HepG2 (cell line): Measurements from ENCODE around the gene TTC4. TPM values are rescaled to one million over a fixed set of nuclear protein-coding genes. Genes with fewer than 3 reads are reported as not detected.

Experiments used
- ATAC-seq: fragments of 200-7000 bp; cut with Tn5 transposase; 3 replicates; pipeline ENCODE4 v1.9.1; 2020; ENCODE audit warnings: mild to moderate bottlenecking, moderate library complexity
- BruUV-seq: library from RNA; stranded (reverse); fragments of 400-500 nt; replicated peaks from 2 replicates; lab custom pipeline; 2021; lab: Mats Ljungman, UMichigan
- CTCF ChIA-PET: fragments of 300-600 bp; formaldehyde crosslinking; extraction: SDS; loops from one replicate; lab custom pipeline; 2021; ENCODE audit warnings: low total read pairs, inconsistent platforms, low intra/inter-chr PET ratio; lab: Yijun Ruan, JAX
- POLR2A ChIA-PET: fragments of 350-600 bp; sonication (Branson Sonifier 250); formaldehyde crosslinking; loops from one replicate; lab custom pipeline; 2020; ENCODE audit warnings: antibody characterized with exemption, inconsistent platforms; lab: Yijun Ruan, JAX
- DNase-seq: peaks from one replicate; pipeline ENCODE4 v3.0.0-alpha.2; 2015; ENCODE audit warnings: low spot score
- FAIRE-seq: peaks from 3 replicates; lab custom pipeline; 2011; peaks lifted over from hg19 to GRCh38; lab: Jason Lieb, UNC
- H2AFZ ChIP-seq: one replicate; pipeline ENCODE4 v1.6.1; 2011; ENCODE audit warnings: low read length, inconsistent platforms
- H3K27ac ChIP-seq: fragments of 300-600 bp; 3 replicates; pipeline ENCODE4 v1.8.0; 2011; ENCODE audit warnings: mixed run types, mild to moderate bottlenecking, mixed read lengths, low read length, inconsistent platforms; ENCODE audit not compliant: insufficient read depth; ENCODE audit errors: extremely low read length
- H3K27me3 ChIP-seq, 2 experiments: fragments of 200-600 bp in 1 of 2; 2 replicates in 1 of 2; 3 replicates in 1 of 2; pipeline versions ENCODE4 v1.6.0 to v1.8.0; 2011; ENCODE audit warnings: low read length in 2 of 2, mild to moderate bottlenecking in 2 of 2, moderate library complexity in 2 of 2, inconsistent platforms in 1 of 2; ENCODE audit not compliant: insufficient read depth in 2 of 2, control insufficient read depth in 1 of 2
- H3K36me3 ChIP-seq, 2 experiments: fragments of 200-600 bp in 1 of 2; replicated peaks in 1 of 2; 2 replicates in 1 of 2; 3 replicates in 1 of 2; pipeline versions ENCODE4 v1.5.1 to v1.8.0; 2011; ENCODE audit warnings: low read length in 2 of 2, inconsistent platforms in 1 of 2; ENCODE audit not compliant: insufficient read depth in 2 of 2, control insufficient read depth in 1 of 2
- H3K4me1 ChIP-seq: 2 replicates; pipeline ENCODE4 v1.5.1; 2012; ENCODE audit warnings: low read length, inconsistent platforms; ENCODE audit not compliant: insufficient read depth
- H3K4me2 ChIP-seq: 2 replicates; pipeline ENCODE4 v1.6.0; 2011; ENCODE audit warnings: low read depth, low read length, inconsistent platforms
- H3K4me3 ChIP-seq, 3 experiments: fragments of 200-600 bp in 1 of 3; sonication (generic), shearing (Covaris generic) in 1 of 3; replicated peaks in 1 of 3; 2 replicates each; pipeline ENCODE4 v1.5.1; 2011 to 2016; ENCODE audit warnings: low read length in 3 of 3, inconsistent platforms in 2 of 3, low read depth in 2 of 3, mild to moderate bottlenecking in 2 of 3, control low read depth in 1 of 3, mixed read lengths in 1 of 3; ENCODE audit not compliant: insufficient read depth in 1 of 3
- H3K79me2 ChIP-seq: one replicate; pipeline ENCODE4 v1.6.1; 2011; ENCODE audit warnings: low read length, inconsistent platforms; ENCODE audit not compliant: insufficient read depth
- H3K9ac ChIP-seq: 2 replicates; pipeline ENCODE4 v1.6.0; 2011; ENCODE audit warnings: mild to moderate bottlenecking, low read depth, low read length, inconsistent platforms; ENCODE audit not compliant: insufficient read depth
- H3K9me3 ChIP-seq: 2 replicates; pipeline ENCODE4 v1.5.1; 2012; ENCODE audit warnings: mild to moderate bottlenecking, low read length
- H4K20me1 ChIP-seq: 2 replicates; pipeline ENCODE4 v1.6.0; 2011; ENCODE audit warnings: inconsistent platforms, mild to moderate bottlenecking, low read length, moderate library complexity; ENCODE audit not compliant: insufficient read depth
- CENPX ChIP-seq: sonication (generic); formaldehyde crosslinking; IDR thresholded peaks from 2 replicates; pipeline ENCODE4 v1.9.0; 2021; ENCODE audit warnings: mild to moderate bottlenecking, missing genetic modification reagents, moderate library complexity
- CREM ChIP-seq, 2 experiments: sonication (generic) in 1 of 2; formaldehyde crosslinking in 1 of 2; IDR thresholded peaks; 2 replicates each; pipeline versions ENCODE4 v1.4.0 to v1.6.1; 2016 to 2020; ENCODE audit warnings: antibody characterized with exemption in 1 of 2, mild to moderate bottlenecking in 1 of 2, missing genetic modification reagents in 1 of 2
- GABPB1 ChIP-seq: IDR thresholded peaks from 2 replicates; pipeline ENCODE4 v1.6.1; 2016; ENCODE audit warnings: mild to moderate bottlenecking, missing genetic modification reagents, moderate library complexity, missing compliant biosample characterization
- KLF6 ChIP-seq: IDR thresholded peaks from 2 replicates; pipeline ENCODE4 v1.8.0; 2016; ENCODE audit warnings: missing biosample characterization, missing genetic modification reagents
- PRMT3 ChIP-seq: sonication (generic); formaldehyde crosslinking; IDR thresholded peaks from 2 replicates; pipeline ENCODE4 v1.8.1; 2022; ENCODE audit warnings: low read depth, mild to moderate bottlenecking, moderate library complexity, missing genetic modification reagents, borderline replicate concordance
- REPIN1 ChIP-seq: sonication (generic); formaldehyde crosslinking; IDR thresholded peaks from 2 replicates; pipeline ENCODE4 v1.8.0; 2022; ENCODE audit warnings: missing genetic modification reagents, low read depth, mild to moderate bottlenecking, borderline replicate concordance
- REXO4 ChIP-seq: sonication (generic); formaldehyde crosslinking; IDR thresholded peaks from 2 replicates; pipeline ENCODE4 v1.8.0; 2022; ENCODE audit warnings: missing genetic modification reagents, mild to moderate bottlenecking, borderline replicate concordance
- ZFP37 ChIP-seq: sonication (generic); formaldehyde crosslinking; IDR thresholded peaks from 2 replicates; pipeline ENCODE4 v1.4.0; 2020; ENCODE audit warnings: missing genetic modification reagents, borderline replicate concordance
- ZNF567 ChIP-seq: sonication (generic); formaldehyde crosslinking; IDR thresholded peaks from 2 replicates; pipeline ENCODE4 v1.8.1; 2023; ENCODE audit warnings: mild to moderate bottlenecking, missing genetic modification reagents, borderline replicate concordance
- ZNF615 ChIP-seq: sonication (generic); formaldehyde crosslinking; IDR thresholded peaks from 2 replicates; pipeline ENCODE4 v1.5.0; 2020; ENCODE audit warnings: mild to moderate bottlenecking, missing genetic modification reagents, borderline replicate concordance
- ZNF678 ChIP-seq: sonication (generic); formaldehyde crosslinking; IDR thresholded peaks from 2 replicates; pipeline ENCODE4 v1.4.0; 2020; ENCODE audit warnings: mild to moderate bottlenecking, missing genetic modification reagents
- ZNF83 ChIP-seq: sonication (generic); formaldehyde crosslinking; IDR thresholded peaks from 2 replicates; pipeline ENCODE4 v1.4.0; 2020; ENCODE audit warnings: missing genetic modification reagents, mild to moderate bottlenecking, borderline replicate concordance
- WGBS: methylation state at CpG from one replicate; pipeline ENCODE4 v1.1.6; 2017; ENCODE audit warnings: low lambda C conversion rate; 5-methylcytosine and 5-hydroxymethylcytosine counted together
- in situ Hi-C: cut with HindIII; loops from 2 replicates; pipeline ENCODE4 v1.10.0; 2017; ENCODE audit warnings: low pct_unique_long_range_greater_than_20kb; ENCODE audit not compliant: extremely low pct_ligation_motif_present
- intact Hi-C: fragments of 100-400 bp; cut with micrococcal nuclease; formaldehyde crosslinking; loops from one replicate; pipeline ENCODE4 v1.10.0; 2022; ENCODE audit not compliant: unreplicated experiment
- polyA plus RNA-seq, 8 experiments: library from polyadenylated mRNA; depleted of rRNA in 3 of 8; stranded (reverse) in 7 of 8; unstranded in 1 of 8; fragments of >200 nt; fragmentation: Illumina TruSeq in 4 of 8; extraction: Trizol in 4 of 8; gene quantifications; 2 replicates each; pipeline versions ENCODE4 v1.2.1 to v1.2.3, GENCODE V29; 2011 to 2016; ENCODE audit warnings: low read depth in 4 of 8, missing spikeins in 1 of 8, mixed read lengths in 1 of 8; ENCODE audit not compliant: insufficient read depth in 1 of 8
- total RNA-seq, 5 experiments: library from RNA; depleted of rRNA; stranded (reverse); fragments of >200 nt; fragmentation: Illumina TruSeq; extraction: Trizol; gene quantifications; 2 replicates each; pipeline ENCODE4 v1.2.3, GENCODE V29; 2016; ENCODE audit warnings: low read depth in 1 of 5
- TF ChIP-seq, protein P1 (sequence below): sonication (generic); formaldehyde crosslinking; IDR thresholded peaks from 2 replicates; pipeline ENCODE4 v1.5.1; 2020; ENCODE audit warnings: mild to moderate bottlenecking, missing genetic modification reagents, moderate library complexity
- TF ChIP-seq, protein P2 (sequence below): sonication (generic); formaldehyde crosslinking; IDR thresholded peaks from 2 replicates; pipeline ENCODE4 v1.4.0; 2020; ENCODE audit warnings: missing genetic modification reagents
- TF ChIP-seq, protein P3 (sequence below): sonication (generic); formaldehyde crosslinking; IDR thresholded peaks from 2 replicates; pipeline ENCODE4 v1.4.0; 2020; ENCODE audit warnings: missing genetic modification reagents, borderline replicate concordance
- TF ChIP-seq, protein P4 (sequence below): sonication (generic); formaldehyde crosslinking; IDR thresholded peaks from 2 replicates; pipeline ENCODE4 v1.4.0; 2020; ENCODE audit warnings: mild to moderate bottlenecking, missing genetic modification reagents

The TTC4 gene
- total and polyA plus RNA-seq, 2 of the 13 experiments (the other 11 are each of a cell fraction or from before 2014, with no cell fraction given), result 13.1 to 24.7 TPM

DNA sequence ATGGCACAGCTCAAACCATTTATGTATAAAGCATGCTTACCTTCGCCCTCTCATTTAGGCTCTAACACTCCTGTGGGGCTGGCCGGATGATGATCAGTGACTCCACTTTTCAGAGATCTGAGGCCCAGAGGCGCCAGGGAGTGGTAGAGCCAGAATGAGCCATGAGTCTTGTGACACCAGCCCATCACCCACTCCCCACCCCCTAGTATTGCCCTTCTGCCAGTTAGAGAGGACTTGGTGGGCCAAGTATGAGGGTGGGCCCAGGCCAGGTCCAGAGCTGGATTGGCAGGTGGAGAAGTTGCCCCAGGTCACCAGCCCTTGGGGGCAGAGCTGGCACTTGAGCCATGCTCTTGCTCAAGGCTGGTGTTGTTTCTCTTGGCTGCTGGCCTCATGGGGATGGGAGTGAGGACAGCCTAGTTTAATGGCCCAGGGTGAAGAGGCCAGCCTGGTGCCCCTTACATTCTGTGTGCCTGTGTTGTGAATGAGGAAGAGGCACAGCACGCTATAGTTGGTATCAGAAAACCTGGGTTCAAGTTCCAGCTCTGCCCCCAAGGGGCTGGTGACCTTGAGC is 30.2 kb upstream of the TTC4 start:
- ATAC-seq (no peak), DNase-seq (no peak), FAIRE-seq (no peak)
- H2AFZ ChIP-seq, result no peak overlapping the region
- 20% methylated on average over 1 of the region's 4 CpGs for WGBS
- intact Hi-C loops (no loop called here), in situ Hi-C loops (no loop called here)
- H3K4me2 ChIP-seq, result no peak overlapping the region
- no peak overlapping the region for H3K4me3 ChIP-seq
- no peaks in the 10 kb centered on the region for H3K36me3 ChIP-seq
- no peaks in the 10 kb centered on the region for H3K79me2 ChIP-seq
- peaks cover 0 to 6% of the 10 kb centered on the region in 2 experiments; a peak in 1 of 5 replicates for H3K27me3 ChIP-seq
- no peaks in the 10 kb centered on the region for H3K9me3 ChIP-seq
- no peak overlapping the region for H3K9ac ChIP-seq
- CTCF ChIA-PET, result no interaction called here
- no TSS peak for BruUV-seq
- no peak overlapping the region for H3K27ac ChIP-seq
- POLR2A ChIA-PET, result no interaction called here
- H4K20me1 ChIP-seq, result no peaks in the 10 kb centered on the region
- H3K4me1 ChIP-seq, result no peaks in the 10 kb centered on the region
- TF ChIP-seq, protein P1, sequence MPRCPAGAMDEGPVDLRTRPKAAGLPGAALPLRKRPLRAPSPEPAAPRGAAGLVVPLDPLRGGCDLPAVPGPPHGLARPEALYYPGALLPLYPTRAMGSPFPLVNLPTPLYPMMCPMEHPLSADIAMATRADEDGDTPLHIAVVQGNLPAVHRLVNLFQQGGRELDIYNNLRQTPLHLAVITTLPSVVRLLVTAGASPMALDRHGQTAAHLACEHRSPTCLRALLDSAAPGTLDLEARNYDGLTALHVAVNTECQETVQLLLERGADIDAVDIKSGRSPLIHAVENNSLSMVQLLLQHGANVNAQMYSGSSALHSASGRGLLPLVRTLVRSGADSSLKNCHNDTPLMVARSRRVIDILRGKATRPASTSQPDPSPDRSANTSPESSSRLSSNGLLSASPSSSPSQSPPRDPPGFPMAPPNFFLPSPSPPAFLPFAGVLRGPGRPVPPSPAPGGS, result no peak
- TF ChIP-seq ZFP37, result no peak
- TF ChIP-seq GABPB1 (CRISPR knock-in tag), result no peak
- TF ChIP-seq, protein P2, sequence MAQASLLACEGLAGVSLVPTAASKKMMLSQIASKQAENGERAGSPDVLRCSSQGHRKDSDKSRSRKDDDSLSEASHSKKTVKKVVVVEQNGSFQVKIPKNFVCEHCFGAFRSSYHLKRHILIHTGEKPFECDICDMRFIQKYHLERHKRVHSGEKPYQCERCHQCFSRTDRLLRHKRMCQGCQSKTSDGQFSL, result no peak
- TF ChIP-seq REXO4, result no peak
- TF ChIP-seq ZNF615 (CRISPR knock-in tag), result no peak
- no peak for TF ChIP-seq ZNF678
- no peak for TF ChIP-seq PRMT3 (CRISPR knock-in tag)
- no peak for TF ChIP-seq KLF6 (CRISPR knock-in tag)
- TF ChIP-seq, protein P3, sequence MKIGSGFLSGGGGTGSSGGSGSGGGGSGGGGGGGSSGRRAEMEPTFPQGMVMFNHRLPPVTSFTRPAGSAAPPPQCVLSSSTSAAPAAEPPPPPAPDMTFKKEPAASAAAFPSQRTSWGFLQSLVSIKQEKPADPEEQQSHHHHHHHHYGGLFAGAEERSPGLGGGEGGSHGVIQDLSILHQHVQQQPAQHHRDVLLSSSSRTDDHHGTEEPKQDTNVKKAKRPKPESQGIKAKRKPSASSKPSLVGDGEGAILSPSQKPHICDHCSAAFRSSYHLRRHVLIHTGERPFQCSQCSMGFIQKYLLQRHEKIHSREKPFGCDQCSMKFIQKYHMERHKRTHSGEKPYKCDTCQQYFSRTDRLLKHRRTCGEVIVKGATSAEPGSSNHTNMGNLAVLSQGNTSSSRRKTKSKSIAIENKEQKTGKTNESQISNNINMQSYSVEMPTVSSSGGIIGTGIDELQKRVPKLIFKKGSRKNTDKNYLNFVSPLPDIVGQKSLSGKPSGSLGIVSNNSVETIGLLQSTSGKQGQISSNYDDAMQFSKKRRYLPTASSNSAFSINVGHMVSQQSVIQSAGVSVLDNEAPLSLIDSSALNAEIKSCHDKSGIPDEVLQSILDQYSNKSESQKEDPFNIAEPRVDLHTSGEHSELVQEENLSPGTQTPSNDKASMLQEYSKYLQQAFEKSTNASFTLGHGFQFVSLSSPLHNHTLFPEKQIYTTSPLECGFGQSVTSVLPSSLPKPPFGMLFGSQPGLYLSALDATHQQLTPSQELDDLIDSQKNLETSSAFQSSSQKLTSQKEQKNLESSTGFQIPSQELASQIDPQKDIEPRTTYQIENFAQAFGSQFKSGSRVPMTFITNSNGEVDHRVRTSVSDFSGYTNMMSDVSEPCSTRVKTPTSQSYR (CRISPR knock-in tag), result no peak
- TF ChIP-seq CENPX (CRISPR knock-in tag), result no peak
- no peak for TF ChIP-seq ZNF83 (CRISPR knock-in tag)
- no peak for TF ChIP-seq CREM (IDR thresholded peaks at IDR 0.05)
- no peak for TF ChIP-seq CREM (CRISPR knock-in tag; IDR thresholded peaks at IDR 0.05)
- no peak for TF ChIP-seq ZNF567 (CRISPR knock-in tag)
- TF ChIP-seq, protein P4, sequence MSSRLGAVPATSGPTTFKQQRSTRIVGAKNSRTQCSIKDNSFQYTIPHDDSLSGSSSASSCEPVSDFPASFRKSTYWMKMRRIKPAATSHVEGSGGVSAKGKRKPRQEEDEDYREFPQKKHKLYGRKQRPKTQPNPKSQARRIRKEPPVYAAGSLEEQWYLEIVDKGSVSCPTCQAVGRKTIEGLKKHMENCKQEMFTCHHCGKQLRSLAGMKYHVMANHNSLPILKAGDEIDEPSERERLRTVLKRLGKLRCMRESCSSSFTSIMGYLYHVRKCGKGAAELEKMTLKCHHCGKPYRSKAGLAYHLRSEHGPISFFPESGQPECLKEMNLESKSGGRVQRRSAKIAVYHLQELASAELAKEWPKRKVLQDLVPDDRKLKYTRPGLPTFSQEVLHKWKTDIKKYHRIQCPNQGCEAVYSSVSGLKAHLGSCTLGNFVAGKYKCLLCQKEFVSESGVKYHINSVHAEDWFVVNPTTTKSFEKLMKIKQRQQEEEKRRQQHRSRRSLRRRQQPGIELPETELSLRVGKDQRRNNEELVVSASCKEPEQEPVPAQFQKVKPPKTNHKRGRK (CRISPR knock-in tag), result no peak
- TF ChIP-seq REPIN1, result no peak
